ENCODE measurements around the gene PRAMEF11. TPM values are rescaled to one million over a fixed set of nuclear protein-coding genes. Genes with fewer than 3 reads are reported as not detected.

The PRAMEF11 gene
- total and polyA plus RNA-seq, 2 of the 13 experiments (the other 11 are each of a cell fraction or from before 2014, with no cell fraction given): not detected

DNA sequence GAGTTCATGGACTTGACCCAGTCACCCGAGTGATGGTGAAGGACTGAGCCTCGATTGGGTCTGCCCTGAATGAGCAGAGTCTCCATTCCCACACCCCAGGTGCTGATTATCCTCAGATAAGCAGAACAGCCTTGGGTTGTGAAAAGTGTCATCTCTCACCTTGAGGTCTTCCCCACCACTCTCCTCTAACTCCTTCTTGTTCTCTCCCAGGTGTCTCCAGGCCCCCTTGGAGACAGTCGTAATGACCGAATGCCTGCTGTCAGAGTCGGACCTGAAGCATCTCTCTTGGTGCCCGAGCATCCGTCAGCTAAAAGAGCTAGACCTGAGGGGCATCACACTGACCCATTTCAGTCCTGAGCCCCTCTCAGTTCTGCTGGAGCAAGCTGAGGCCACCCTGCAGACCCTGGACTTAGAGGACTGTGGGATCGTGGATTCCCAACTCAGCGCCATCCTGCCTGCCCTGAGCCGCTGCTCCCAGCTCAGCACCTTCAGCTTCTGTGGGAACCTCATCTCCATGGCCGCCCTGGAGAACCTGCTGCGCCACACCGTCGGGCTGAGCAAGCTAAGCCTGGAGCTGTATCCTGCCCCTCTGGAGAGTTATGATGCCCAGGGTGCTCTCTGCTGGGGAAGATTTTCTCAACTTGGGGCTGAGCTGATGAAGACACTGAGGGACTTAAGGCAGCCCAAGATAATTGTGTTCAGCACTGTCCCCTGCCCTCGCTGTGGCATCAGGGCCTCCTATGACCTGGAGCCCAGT, 54.2 kb downstream of the PRAMEF11 start:
- H3K9ac ChIP-seq (ENCODE audit: insufficient read depth, low read depth, low read length): no peak overlapping the region
- ATAC-seq: no peak
- no peak overlapping the region for H2AFZ ChIP-seq (ENCODE audit: low read length)
- no peaks in the 10 kb centered on the region for H4K20me1 ChIP-seq (ENCODE audit: insufficient read depth, low read length)
- ChIA-PET CTCF (ENCODE audit: low intra/inter-chr PET ratio, low total read pairs) (no interaction called here), POLR2A (no interaction called here)
- no peaks in the 10 kb centered on the region for H3K79me2 ChIP-seq (ENCODE audit: insufficient read depth, low read length)
- no peak for FAIRE-seq
- no peak overlapping the region for H3K4me3 ChIP-seq (replicated peaks in 1 of 3; ENCODE audit: insufficient read depth in 1 of 3, low read depth in 2 of 3, low read length in 3 of 3)
- H3K27ac ChIP-seq (ENCODE audit: extremely low read length, insufficient read depth, low read length): no peak overlapping the region
- intact Hi-C loops (cut with micrococcal nuclease; ENCODE audit: unreplicated experiment): no loop called here
- TF ChIP-seq, protein P1, sequence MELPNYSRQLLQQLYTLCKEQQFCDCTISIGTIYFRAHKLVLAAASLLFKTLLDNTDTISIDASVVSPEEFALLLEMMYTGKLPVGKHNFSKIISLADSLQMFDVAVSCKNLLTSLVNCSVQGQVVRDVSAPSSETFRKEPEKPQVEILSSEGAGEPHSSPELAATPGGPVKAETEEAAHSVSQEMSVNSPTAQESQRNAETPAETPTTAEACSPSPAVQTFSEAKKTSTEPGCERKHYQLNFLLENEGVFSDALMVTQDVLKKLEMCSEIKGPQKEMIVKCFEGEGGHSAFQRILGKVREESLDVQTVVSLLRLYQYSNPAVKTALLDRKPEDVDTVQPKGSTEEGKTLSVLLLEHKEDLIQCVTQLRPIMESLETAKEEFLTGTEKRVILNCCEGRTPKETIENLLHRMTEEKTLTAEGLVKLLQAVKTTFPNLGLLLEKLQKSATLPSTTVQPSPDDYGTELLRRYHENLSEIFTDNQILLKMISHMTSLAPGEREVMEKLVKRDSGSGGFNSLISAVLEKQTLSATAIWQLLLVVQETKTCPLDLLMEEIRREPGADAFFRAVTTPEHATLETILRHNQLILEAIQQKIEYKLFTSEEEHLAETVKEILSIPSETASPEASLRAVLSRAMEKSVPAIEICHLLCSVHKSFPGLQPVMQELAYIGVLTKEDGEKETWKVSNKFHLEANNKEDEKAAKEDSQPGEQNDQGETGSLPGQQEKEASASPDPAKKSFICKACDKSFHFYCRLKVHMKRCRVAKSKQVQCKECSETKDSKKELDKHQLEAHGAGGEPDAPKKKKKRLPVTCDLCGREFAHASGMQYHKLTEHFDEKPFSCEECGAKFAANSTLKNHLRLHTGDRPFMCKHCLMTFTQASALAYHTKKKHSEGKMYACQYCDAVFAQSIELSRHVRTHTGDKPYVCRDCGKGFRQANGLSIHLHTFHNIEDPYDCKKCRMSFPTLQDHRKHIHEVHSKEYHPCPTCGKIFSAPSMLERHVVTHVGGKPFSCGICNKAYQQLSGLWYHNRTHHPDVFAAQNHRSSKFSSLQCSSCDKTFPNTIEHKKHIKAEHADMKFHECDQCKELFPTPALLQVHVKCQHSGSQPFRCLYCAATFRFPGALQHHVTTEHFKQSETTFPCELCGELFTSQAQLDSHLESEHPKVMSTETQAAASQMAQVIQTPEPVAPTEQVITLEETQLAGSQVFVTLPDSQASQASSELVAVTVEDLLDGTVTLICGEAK (IDR thresholded peaks at IDR 0.05): no peak
- TF ChIP-seq, protein P1 (CRISPR knock-in tag; IDR thresholded peaks at IDR 0.05): no peak
- TF ChIP-seq, protein P2, sequence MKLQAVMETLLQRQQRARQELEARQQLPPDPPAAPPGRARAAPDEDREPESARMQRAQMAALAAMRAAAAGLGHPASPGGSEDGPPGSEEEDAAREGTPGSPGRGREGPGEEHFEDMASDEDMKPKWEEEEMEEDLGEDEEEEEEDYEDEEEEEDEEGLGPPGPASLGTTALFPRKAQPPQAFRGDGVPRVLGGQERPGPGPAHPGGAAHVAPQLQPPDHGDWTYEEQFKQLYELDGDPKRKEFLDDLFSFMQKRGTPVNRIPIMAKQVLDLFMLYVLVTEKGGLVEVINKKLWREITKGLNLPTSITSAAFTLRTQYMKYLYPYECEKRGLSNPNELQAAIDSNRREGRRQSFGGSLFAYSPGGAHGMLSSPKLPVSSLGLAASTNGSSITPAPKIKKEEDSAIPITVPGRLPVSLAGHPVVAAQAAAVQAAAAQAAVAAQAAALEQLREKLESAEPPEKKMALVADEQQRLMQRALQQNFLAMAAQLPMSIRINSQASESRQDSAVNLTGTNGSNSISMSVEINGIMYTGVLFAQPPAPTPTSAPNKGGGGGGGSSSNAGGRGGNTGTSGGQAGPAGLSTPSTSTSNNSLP (IDR thresholded peaks at IDR 0.05; ENCODE audit: low read depth, low read length): no peak
- TF ChIP-seq EEA1 (CRISPR knock-in tag; IDR thresholded peaks at IDR 0.05; ENCODE audit: borderline replicate concordance) (no peak), RBAK (CRISPR knock-in tag; IDR thresholded peaks at IDR 0.05) (no peak), ZNF737 (CRISPR knock-in tag; IDR thresholded peaks at IDR 0.05; ENCODE audit: borderline replicate concordance) (no peak)
- TF ChIP-seq, protein P3, sequence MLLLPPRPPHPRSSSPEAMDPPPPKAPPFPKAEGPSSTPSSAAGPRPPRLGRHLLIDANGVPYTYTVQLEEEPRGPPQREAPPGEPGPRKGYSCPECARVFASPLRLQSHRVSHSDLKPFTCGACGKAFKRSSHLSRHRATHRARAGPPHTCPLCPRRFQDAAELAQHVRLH (CRISPR knock-in tag; IDR thresholded peaks at IDR 0.05; ENCODE audit: borderline replicate concordance, low read depth): no peak
- no peaks in the 10 kb centered on the region for H3K9me3 ChIP-seq (ENCODE audit: low read length)
- in situ Hi-C loops (cut with HindIII; ENCODE audit: extremely low pct_ligation_motif_present, low pct_unique_long_range_greater_than_20kb): loop anchor here (10.0 kb wide), 1 partner anchor 502 kb away; no protein-coding TSS in a partner anchor
- H3K36me3 ChIP-seq (replicated peaks in 1 of 2; ENCODE audit: control insufficient read depth in 1 of 2, insufficient read depth in 2 of 2, low read length in 2 of 2): no peaks in the 10 kb centered on the region
- H3K27me3 ChIP-seq (ENCODE audit: control insufficient read depth in 1 of 2, insufficient read depth in 2 of 2, low read length in 2 of 2): peaks cover 6 to 55% of the 10 kb centered on the region in 2 experiments
- no peak for DNase-seq (ENCODE audit: low spot score)
- WGBS (ENCODE audit: low lambda C conversion rate): 9% methylated on average over 6 of the region's 15 CpGs
- H3K4me2 ChIP-seq (ENCODE audit: low read depth, low read length): no peak overlapping the region
- no peaks in the 10 kb centered on the region for H3K4me1 ChIP-seq (ENCODE audit: insufficient read depth, low read length)
- no TSS peak for BruUV-seq (replicated peaks)
